AG10803 (cell line): ENCODE results near the gene PELO.

Experiments used
- DNase-seq: peaks from one replicate; pipeline ENCODE4 v3.0.0; 2010; ENCODE audit warnings: low read depth
- H3K4me3 ChIP-seq: 2 replicates; pipeline ENCODE4 v1.5.1; 2011; ENCODE audit warnings: mild to moderate bottlenecking, low read length, control low read depth
- CTCF ChIP-seq: conservative IDR thresholded peaks from 2 replicates; pipeline ENCODE4 v1.5.1; 2011; ENCODE audit warnings: mild to moderate bottlenecking, low read length, control low read depth, inconsistent platforms

Gene PELO

GRCh38 chr5:52837068-52837467 lies 49.4 kb downstream of the PELO start:
- no peak overlapping the region for H3K4me3 ChIP-seq
- TF ChIP-seq CTCF: no peak
- no peak for DNase-seq
